Umbilical cord (tissue), 2 donors: ENCODE measurements around the gene FBXO31. TPM values are rescaled to one million over a fixed set of nuclear protein-coding genes. Genes with fewer than 3 reads are reported as not detected.

Experiments
- DNase-seq: peaks from one replicate; pipeline ENCODE4 v3.0.0-alpha.2; 2015; ENCODE audit warnings: low spot score
- total RNA-seq: library from RNA; depleted of rRNA; stranded (reverse); fragments of >200 nt; gene quantifications from one replicate; pipeline ENCODE4 v1.2.3, GENCODE V29; 2014; ENCODE audit warnings: low replicate concordance; ENCODE audit not compliant: insufficient read depth

The FBXO31 gene
- total RNA-seq, 1 donor from 2014 or later = 33.0 TPM

GRCh38 chr16:87288753-87289362 lies 94.7 kb downstream of the FBXO31 start:
- no peak for DNase-seq

GRCh38 chr16:87286839-87287626 lies 96.5 kb downstream of the FBXO31 start:
- no peak for DNase-seq

- no peak for DNase-seq
Measured at GRCh38 chr16:87284183-87284582, 99.4 kb downstream of the FBXO31 start.

DNA sequence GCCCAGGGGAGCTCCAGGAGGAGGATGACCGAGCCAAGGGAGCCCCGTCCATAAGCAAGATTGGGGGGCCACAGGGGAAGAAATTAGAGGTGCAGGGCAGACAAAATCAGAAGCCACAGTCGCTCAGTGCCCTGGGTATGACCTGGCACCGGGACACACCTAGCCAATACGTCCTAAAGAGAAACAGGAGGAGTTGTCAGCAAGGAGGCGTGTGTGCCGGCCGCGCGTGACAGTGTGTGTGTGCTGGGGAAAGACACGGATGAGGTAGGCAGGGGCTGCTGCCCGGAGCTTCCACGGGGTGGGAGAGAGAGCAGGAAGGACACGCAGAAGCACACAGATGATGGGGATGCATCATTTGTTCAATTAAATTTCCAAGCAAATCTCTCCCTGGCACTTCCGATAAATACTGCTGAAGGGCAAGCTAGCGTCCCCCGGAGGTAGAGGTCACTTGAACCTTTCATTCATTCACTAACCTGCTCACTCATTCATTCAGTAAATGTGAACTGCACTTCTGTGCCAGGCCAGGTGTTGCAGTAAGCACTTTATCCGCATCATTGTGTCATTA lies 104.4 kb downstream of the FBXO31 start:
- DNase-seq = no peak

GRCh38 chr16:87278191-87279093 lies 105.1 kb downstream of the FBXO31 start:
- DNase-seq = peak; percentile 83

Other genes starting within 250 kb of the FBXO31 start
- gene C16orf95, start 66.4 kb downstream of the FBXO31 start, total RNA-seq = 0.72 TPM
- 53.4 TPM for gene MAP1LC3B, start 8.6 kb upstream of the FBXO31 start, total RNA-seq
- gene ZCCHC14, start 109.2 kb upstream of the FBXO31 start, total RNA-seq = 13.7 TPM
- gene JPH3, start 218.7 kb upstream of the FBXO31 start, total RNA-seq = 3.1 TPM